HG03045 (cell line): ENCODE measurements around the gene PMF1.

Experiments used
- ATAC-seq: cut with Tn5 transposase; IDR thresholded peaks from one replicate; pipeline ENCODE4 v1.9.1; 2021; ENCODE audit warnings: mild to moderate bottlenecking, moderate library complexity; ENCODE audit not compliant: unreplicated experiment

The PMF1 gene

DNA sequence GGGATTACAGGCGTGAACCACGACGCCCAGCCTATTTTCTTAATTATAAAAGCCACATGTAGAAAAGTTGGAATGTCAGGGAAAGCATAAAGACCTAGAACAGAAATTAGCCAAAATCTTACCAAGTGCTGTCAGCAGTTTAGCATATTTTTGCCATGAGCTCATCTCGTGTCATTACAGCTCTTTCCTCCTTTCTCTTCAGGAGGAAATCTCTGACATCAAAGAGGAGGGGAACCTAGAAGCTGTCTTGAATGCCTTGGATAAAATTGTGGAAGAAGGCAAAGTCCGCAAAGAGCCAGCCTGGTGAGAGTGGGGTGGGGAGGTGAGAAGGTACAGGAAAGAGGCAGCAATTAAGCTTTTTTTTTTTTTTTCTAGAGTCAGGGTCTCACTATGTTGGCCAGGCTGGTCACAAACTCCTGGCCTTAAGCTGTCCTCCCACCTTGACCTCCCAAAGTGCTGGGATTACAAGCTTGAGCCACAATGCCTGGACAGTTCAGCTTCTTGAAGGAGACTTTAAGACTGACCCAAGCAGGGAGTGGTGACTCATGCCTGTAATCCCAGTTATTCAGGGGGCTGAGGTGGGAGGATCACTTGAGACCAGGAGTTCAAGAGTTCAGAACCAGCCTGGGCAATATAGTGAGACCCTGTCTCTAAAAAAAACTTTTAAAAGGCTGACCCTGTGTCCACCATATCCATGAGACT, 20.8 kb downstream of the PMF1 start:
- no peak for ATAC-seq

GRCh38 chr1:156236164-156236563, 23.4 kb downstream of the PMF1 start:
- no peak for ATAC-seq

DNA sequence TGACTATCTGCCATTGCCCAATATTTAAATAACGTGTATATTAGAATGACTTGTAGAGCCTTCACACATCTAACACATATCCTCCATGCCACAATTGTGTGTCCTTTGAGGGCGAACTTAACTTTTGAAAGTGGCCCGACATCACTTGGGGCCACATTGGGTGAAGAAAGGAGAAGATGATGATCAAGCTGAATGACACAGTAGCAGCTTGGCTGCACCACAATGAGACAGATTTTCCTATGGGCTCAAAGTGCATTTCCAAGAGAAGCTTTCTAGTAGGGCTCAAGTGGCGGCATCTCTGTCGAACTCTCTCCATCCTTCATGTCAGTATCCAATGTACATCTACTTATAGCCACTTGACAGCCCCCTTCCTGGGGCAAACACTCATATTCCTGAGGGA, 25.4 kb downstream of the PMF1 start:
- ATAC-seq, result no peak

DNA sequence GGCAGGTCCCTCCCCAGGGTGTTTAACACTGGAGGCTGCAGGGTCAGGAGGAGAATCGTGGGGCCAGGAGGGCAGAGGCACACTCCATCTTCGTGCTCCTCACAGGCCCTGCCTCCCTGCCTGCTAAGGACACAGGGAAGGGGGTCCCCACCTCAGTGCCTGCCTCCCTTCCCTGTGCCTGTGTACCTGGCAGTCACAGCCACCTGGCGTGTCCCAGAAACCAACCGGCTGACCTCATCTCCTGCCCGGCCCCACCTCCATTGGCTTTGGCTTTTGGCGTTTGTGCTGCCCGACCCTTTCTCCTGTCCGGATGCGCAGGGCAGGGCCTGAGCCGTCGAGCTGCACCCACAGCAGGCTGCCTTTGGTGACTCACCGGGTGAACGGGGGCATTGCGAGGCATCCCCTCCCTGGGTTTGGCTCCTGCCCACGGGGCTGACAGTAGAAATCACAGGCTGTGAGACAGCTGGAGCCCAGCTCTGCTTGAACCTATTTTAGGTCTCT, 28.6 kb downstream of the PMF1 start:
- ATAC-seq, result no peak

- no peak for ATAC-seq
These were observed 29.1 kb downstream of the PMF1 start, which contains the start of gene BGLAP for GRCh38 chr1:156241926-156242325. BGLAP (plus strand) TSS chr1:156242184; CDS start chr1:156242232, 48 bp downstream.

GRCh38 chr1:156242738-156243137, 29.9 kb downstream of the PMF1 start:
- ATAC-seq, result no peak

DNA sequence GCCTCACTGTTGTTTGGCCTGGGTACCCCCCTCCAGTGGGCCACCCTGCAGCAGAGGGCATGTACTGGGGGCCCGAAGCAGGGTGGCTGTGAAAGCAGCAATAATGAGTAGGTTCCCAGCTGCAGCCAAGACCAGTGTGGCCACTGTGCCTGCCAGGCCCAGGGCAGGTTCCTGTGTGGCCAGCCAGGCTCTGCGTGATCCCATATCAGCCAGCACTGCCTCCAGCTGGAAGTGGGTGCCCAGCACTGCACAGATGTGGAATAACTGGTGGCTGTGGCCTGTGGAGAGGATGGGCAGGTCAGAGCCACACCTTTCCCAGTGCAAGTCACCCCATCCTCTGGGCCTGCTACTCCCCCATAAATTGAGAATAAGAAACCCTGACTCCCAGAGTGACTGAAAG, 31.3 kb downstream of the PMF1 start:
- ATAC-seq, result no peak

GRCh38 chr1:156244712-156245111, 31.9 kb downstream of the PMF1 start:
- no peak for ATAC-seq

DNA sequence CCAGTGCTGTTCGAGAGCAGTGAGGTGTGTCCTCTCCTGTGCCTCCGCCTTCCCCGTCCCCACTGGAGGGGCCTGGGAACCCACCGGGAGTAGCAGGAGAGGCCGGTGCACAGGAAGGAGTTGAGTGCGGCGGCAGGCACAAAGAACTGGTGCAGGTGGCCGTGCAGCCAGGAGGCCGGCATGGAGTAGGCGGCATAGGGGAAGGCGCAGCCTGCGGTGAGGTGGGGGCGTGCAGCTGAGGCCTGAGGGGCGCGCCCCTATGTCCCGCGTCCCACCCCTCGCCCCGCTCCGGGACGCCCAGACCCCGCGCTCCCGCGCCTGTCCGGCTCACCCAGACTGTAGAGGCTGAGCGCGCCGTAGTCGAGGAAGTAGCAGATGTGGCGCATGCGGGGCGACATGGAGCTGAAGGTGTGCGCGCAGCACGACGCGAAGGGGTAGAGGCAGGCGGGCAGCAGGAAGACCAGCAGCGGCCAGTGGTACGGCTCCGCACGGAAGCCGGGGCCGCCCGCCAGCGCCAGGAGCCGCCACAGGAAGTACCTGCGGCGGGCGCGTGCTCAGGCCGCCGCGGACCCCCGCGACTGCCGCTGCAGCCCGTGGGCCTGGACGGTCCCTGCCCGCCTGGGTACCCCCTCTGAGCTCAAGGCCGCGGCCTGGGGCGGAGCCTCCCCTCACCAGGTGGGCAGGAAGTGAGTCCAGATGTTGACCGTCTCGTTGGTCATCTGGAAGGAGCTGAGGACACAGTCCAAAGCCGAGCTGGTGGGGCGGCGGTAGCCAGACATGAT, 32.8 kb downstream of the PMF1 start:
- no peak for ATAC-seq

DNA sequence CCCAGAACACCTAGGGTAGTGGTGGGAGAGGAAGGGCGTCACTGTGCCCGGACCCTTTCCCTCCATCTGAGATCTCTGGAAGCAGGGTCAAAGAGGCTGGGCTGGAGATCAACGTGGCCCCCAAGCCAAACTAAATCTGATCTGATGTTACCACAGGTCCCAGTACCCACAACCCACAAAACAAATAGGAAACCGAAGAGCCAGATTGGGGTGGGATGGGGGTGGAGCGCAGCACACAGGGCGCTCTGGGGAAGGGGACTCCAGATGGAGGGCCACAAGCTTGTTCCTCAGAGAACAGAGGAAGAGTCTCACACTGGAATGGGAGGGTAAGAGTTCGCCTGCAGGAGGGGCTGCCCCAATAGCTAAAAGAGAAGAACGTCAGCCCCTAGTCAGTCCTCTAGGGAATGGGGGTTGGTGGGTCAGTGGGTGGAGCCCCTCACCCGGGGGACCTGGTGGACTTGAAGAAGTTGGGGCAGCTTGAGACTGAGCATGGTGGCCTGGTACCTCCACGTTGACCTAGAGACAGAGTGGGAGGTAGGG, 33.5 kb downstream of the PMF1 start:
- no peak for ATAC-seq

DNA sequence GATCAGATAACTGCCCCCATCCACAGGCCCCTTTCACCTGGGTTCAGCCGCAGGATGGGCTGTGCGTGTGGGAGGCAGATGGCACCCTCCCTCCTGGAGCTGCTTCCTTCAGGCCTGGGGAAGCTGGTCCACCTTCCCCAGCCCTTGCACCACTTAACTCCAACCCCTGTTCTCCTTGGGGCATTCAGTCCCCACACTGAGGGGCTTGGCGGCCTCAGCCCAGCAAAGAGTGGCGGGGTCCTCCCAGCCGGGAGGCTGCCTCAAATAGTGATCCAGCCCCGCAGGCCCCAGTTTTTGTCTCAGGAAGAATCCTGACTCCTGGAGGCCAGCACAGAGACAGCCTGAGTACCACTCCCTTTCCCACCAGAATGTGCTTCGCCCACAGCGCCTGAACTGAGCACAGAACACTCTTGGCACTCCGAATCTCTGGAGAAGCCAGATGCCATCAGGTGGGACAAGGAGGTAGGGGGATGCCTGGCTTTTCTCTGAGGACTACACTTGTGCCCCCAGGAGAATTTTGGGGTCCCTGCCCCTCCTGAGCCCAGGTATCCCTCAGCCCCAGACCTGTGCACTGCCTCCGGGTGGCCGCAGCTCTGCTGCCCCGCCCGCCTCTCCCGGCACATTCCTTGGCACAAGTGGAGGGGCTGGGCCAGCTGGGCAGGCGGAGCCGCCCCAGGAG, 34.1 kb downstream of the PMF1 start:
- ATAC-seq, result no peak

GRCh38 chr1:156247460-156248322, 34.9 kb downstream of the PMF1 start, which contains the start of gene PAQR6:
PAQR6 (minus strand) TSS chr1:156248056; CDS start chr1:156246731, 1,325 bp downstream.
- no peak for ATAC-seq

DNA sequence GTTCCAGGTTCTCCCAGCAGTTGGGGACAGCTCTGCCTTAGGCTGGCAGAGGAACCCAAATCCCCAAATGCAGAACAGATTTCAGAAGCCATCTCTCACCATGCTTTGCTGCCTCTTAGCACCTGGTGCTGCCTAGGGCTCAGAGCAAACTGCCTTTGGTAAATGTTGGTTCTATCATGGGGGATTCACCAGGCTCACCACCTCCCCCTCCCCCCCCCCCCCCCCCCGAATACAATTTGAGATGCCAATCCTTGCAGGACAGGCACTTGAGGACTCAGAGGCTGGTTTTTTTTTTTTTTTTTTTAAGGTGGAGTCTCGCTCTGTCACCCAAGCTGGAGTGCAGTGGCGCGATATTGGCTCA, 35.5 kb downstream of the PMF1 start:
- no peak for ATAC-seq

DNA sequence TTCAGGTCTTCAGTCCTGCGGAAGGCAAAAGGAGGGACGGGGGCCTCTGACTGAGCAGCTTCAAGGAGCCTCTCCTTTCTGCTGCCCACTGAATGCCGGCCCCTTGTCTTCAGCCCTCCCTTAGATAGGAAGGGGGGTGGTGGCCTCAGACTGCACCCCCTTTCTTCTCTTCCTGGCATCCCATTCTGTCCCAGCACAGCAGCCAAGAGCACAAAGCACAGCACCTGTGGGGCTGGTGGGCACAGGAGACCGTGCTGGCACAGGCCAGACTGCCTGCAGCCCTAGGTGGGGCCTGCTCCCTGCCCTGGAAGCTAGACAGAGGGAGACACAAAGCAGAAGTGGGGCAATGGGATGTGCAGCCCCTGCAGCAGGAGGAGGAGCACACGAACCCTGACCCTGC, 36.8 kb downstream of the PMF1 start:
- no peak for ATAC-seq

- no peak for ATAC-seq
These were observed 38.7 kb downstream of the PMF1 start for GRCh38 chr1:156251527-156251926.

- ATAC-seq, result no peak
These were observed 40.8 kb downstream of the PMF1 start for GRCh38 chr1:156253634-156254033.

DNA sequence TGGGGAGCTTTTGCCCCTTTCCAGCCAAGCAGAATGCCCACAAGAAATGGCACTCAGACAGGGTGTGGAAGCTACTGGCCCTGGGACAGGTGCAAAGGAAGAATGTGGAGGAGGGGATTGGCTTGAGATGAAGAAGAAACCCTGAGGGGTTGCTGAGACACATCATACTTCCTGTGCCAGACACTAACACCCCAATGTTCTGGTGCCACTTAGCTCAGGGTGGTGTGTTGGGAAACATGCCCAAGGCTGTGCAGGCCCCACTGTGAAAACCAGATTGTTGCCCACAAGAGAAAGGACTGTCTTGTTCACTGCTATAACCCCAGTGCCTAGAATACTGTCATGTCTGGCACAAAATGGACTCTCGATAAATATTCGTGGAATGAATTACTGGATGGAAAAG, 44.9 kb downstream of the PMF1 start:
- ATAC-seq, result no peak

- no peak for ATAC-seq
These were observed 46.1 kb downstream of the PMF1 start for GRCh38 chr1:156258859-156259258.

DNA sequence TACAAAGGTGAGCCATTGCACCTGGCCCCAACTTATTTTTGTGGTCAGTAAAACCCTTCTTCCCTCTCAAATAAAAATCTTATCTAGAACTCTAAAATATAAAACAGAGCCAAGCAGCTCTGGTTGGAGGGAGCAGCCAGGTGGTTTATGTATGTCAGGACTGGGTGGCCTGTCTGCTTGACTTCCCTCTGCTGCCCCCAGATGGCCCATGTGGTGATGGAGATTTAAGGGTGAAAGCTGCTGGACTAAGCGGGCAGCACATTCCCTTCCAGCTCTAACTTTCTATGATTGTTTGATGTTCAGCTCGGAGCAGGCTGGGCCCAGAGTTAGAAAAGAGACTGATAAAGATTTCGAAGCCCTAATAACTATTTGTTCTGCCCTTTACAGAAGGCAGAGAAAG, 47.0 kb downstream of the PMF1 start:
- ATAC-seq, result no peak

DNA sequence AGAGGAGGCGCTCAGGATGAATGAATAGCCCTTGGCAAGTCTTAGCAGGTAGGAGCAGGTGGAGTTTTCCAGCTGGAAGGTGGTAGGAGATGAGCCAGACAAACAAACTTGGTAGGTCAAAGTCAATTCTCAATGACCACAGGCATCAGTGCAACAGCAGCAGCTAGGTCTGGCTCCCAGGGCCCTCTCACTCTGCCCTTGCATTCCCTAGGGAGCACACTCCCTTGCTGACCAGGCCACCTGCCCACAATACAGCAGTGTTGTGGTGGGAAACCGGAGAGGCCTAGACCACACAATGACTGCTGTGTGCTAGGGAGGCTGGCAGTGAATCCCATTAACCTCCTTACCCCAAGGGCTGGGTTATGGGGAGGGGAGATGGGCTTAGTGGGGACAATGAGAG, 48.1 kb downstream of the PMF1 start:
- ATAC-seq, result no peak
